ENCODE results near the gene OVOL2. TPM values are rescaled to one million over a fixed set of nuclear protein-coding genes. Genes with fewer than 3 reads are reported as not detected.

The OVOL2 gene
- total and polyA plus RNA-seq, 10 donors: not detected

- Histone ChIP-seq H3K4me1 (no peaks in the 10 kb centered on the region), H3K9me3 (no peaks in the 10 kb centered on the region), H3K36me3 (no peaks in the 10 kb centered on the region), H3K4me3 (no peak overlapping the region), H3K27me3 (replicated peaks in 1 of 7) (peaks cover 0 to 21% (median 0%) of the 10 kb centered on the region in 7 donors), H3K27ac (no peak overlapping the region)
- TF ChIP-seq POLR2A (IDR thresholded peaks at IDR 0.05) (no peak), CTCF (IDR thresholded peaks at IDR 0.05 in 8 of 11, conservative IDR thresholded peaks at IDR 0.05 in 3 of 11) (no peak), POLR2AphosphoS5 (IDR thresholded peaks at IDR 0.05) (no peak)
- intact Hi-C loops (cut with DNase I; ENCODE audit: low total_unique reads): no loop called here
- 82 to 89% (median 84%) methylated on average over 10 of the region's 10 CpGs for WGBS, 5 donors
- DNase-seq: no peak
Observed at GRCh38 chr20:18079756-18080353, 22.1 kb upstream of the OVOL2 start.

GRCh38 chr20:18077157-18077556 lies 19.4 kb upstream of the OVOL2 start:
- Histone ChIP-seq H3K27me3 (replicated peaks in 1 of 7) (peaks cover 0 to 47% (median 0%) of the 10 kb centered on the region in 7 donors), H3K4me1 (no peaks in the 10 kb centered on the region), H3K4me3 (no peak overlapping the region), H3K36me3 (no peaks in the 10 kb centered on the region), H3K27ac (no peak overlapping the region), H3K9me3 (no peaks in the 10 kb centered on the region)
- no peak for TF ChIP-seq POLR2AphosphoS5 (IDR thresholded peaks at IDR 0.05)
- TF ChIP-seq POLR2A (IDR thresholded peaks at IDR 0.05): no peak
- no peak for TF ChIP-seq CTCF (IDR thresholded peaks at IDR 0.05 in 8 of 11, conservative IDR thresholded peaks at IDR 0.05 in 3 of 11)
- intact Hi-C loops (cut with DNase I; ENCODE audit: low total_unique reads): no loop called here
- DNase-seq: no peak
- WGBS, 5 donors: 63 to 74% (median 72%) methylated on average over 4 of the region's 4 CpGs

- Histone ChIP-seq H3K36me3 (no peaks in the 10 kb centered on the region), H3K4me3 (no peak overlapping the region), H3K9me3 (no peaks in the 10 kb centered on the region), H3K4me1 (no peaks in the 10 kb centered on the region), H3K27ac (no peak overlapping the region), H3K27me3 (replicated peaks in 1 of 7) (peaks cover 0 to 62% (median 0%) of the 10 kb centered on the region in 7 donors)
- intact Hi-C loops (cut with DNase I; ENCODE audit: low total_unique reads): no loop called here
- DNase-seq: no peak
- WGBS, 5 donors: 85 to 94% (median 89%) methylated on average over 7 of the region's 7 CpGs
- TF ChIP-seq POLR2AphosphoS5 (IDR thresholded peaks at IDR 0.05): no peak
- no peak for TF ChIP-seq CTCF (IDR thresholded peaks at IDR 0.05 in 8 of 11, conservative IDR thresholded peaks at IDR 0.05 in 3 of 11)
- no peak for TF ChIP-seq POLR2A (IDR thresholded peaks at IDR 0.05)
Observed at GRCh38 chr20:18072532-18072931, 14.8 kb upstream of the OVOL2 start.

GRCh38 chr20:18066421-18067333 lies 9.0 kb upstream of the OVOL2 start:
- Histone ChIP-seq H3K4me3 (no peak overlapping the region), H3K27ac (no peak overlapping the region), H3K9me3 (no peaks in the 10 kb centered on the region), H3K27me3 (replicated peaks in 1 of 7) (peaks cover 0 to 37% (median 0%) of the 10 kb centered on the region in 7 donors), H3K4me1 (no peaks in the 10 kb centered on the region), H3K36me3 (no peaks in the 10 kb centered on the region)
- 70 to 86% (median 81%) methylated on average over 13 of the region's 13 CpGs for WGBS, 5 donors
- intact Hi-C loops (cut with DNase I; ENCODE audit: low total_unique reads): no loop called here
- TF ChIP-seq POLR2A (IDR thresholded peaks at IDR 0.05) (no peak), CTCF (IDR thresholded peaks at IDR 0.05 in 8 of 11, conservative IDR thresholded peaks at IDR 0.05 in 3 of 11) (peak in 1 of 11 experiments; percentile 23), POLR2AphosphoS5 (IDR thresholded peaks at IDR 0.05) (no peak)
- DNase-seq: no peak

All from spleen (tissue), 11 donors.